HEK293 (cell line): ENCODE data around the gene MEIOC.

Experiments
- CTCF ChIA-PET: fragments of 350-600 bp; formaldehyde crosslinking; extraction: SDS; loops from one replicate; lab custom pipeline; 2021; ENCODE audit warnings: antibody characterized with exemption; lab: Yijun Ruan, JAX
- POLR2A ChIA-PET: fragments of 300-600 bp; formaldehyde crosslinking; extraction: SDS; loops from one replicate; lab custom pipeline; 2020; ENCODE audit warnings: antibody characterized with exemption, inconsistent platforms; lab: Yijun Ruan, JAX
- H3K27ac ChIP-seq: fragments of 200-500 bp; sonication (Bioruptor generic); 2 replicates; pipeline ENCODE4 v1.5.1; 2014; ENCODE audit warnings: low read depth, low read length, control low read depth, inconsistent platforms; ENCODE audit errors: extremely low read depth
- H3K36me3 ChIP-seq, 2 experiments: fragments of 200-500 bp in 1 of 2; sonication (Bioruptor generic) in 1 of 2; 1 replicate in 1 of 2; 2 replicates in 1 of 2; pipeline ENCODE4 v1.5.1; 2014 to 2017; ENCODE audit warnings: inconsistent platforms in 2 of 2, low read length in 2 of 2; ENCODE audit not compliant: control insufficient read depth in 2 of 2, insufficient read depth in 1 of 2
- H3K4me1 ChIP-seq: fragments of 200-500 bp; sonication (Bioruptor generic); 2 replicates; pipeline ENCODE4 v1.5.1; 2014; ENCODE audit warnings: mild to moderate bottlenecking, low read length, inconsistent platforms; ENCODE audit not compliant: control insufficient read depth, insufficient read depth
- H3K4me3 ChIP-seq: 2 replicates; pipeline ENCODE4 v1.5.1; 2011; ENCODE audit warnings: low read depth, mild to moderate bottlenecking, control low read depth, low read length, moderate library complexity
- H3K9me3 ChIP-seq: fragments of 200-500 bp; sonication (Bioruptor generic); 2 replicates; pipeline ENCODE4 v1.5.1; 2014; ENCODE audit warnings: low read depth, low read length, inconsistent platforms; ENCODE audit not compliant: control insufficient read depth, insufficient read depth
- GFI1B ChIP-seq: fragments of 450-650 bp; formaldehyde crosslinking; IDR thresholded peaks from 2 replicates; pipeline ENCODE4 v1.5.1; 2016; ENCODE audit warnings: missing biosample characterization, missing genetic modification characterization
- HOXA7 ChIP-seq: sonication (generic); formaldehyde crosslinking; IDR thresholded peaks from 2 replicates; pipeline ENCODE4 v1.8.1; 2022; ENCODE audit warnings: missing genetic modification reagents, borderline replicate concordance
- KLF1 ChIP-seq: fragments of 450-650 bp; formaldehyde crosslinking; IDR thresholded peaks from 2 replicates; pipeline ENCODE4 v1.5.1; 2016; ENCODE audit warnings: missing biosample characterization, missing genetic modification characterization
- PRDM4 ChIP-seq: fragments of 450-650 bp; formaldehyde crosslinking; IDR thresholded peaks from 2 replicates; pipeline ENCODE4 v1.5.1; 2017; ENCODE audit warnings: missing biosample characterization, missing genetic modification characterization
- TCF7L2 ChIP-seq: IDR thresholded peaks from 2 replicates; pipeline ENCODE4 v1.6.1; 2011; ENCODE audit warnings: low read depth, mild to moderate bottlenecking, inconsistent platforms, low read length, moderate library complexity, borderline replicate concordance
- ZBTB10 ChIP-seq: fragments of 450-650 bp; formaldehyde crosslinking; IDR thresholded peaks from 2 replicates; pipeline ENCODE4 v1.5.1; 2016; ENCODE audit warnings: missing biosample characterization, missing genetic modification characterization
- ZBTB26 ChIP-seq: fragments of 450-650 bp; formaldehyde crosslinking; optimal IDR thresholded peaks from 2 replicates; pipeline ENCODE3; 2016; ENCODE audit warnings: missing biosample characterization, mild to moderate bottlenecking, missing genetic modification characterization
- ZBTB49 ChIP-seq: fragments of 450-650 bp; formaldehyde crosslinking; IDR thresholded peaks from 2 replicates; pipeline ENCODE4 v1.5.1; 2016; ENCODE audit warnings: missing biosample characterization, missing genetic modification characterization, low read depth
- ZNF112 ChIP-seq: fragments of 450-650 bp; formaldehyde crosslinking; IDR thresholded peaks from 2 replicates; pipeline ENCODE4 v1.5.0; 2017; ENCODE audit warnings: missing biosample characterization, missing genetic modification characterization
- ZNF350 ChIP-seq: fragments of 450-650 bp; formaldehyde crosslinking; IDR thresholded peaks from 2 replicates; pipeline ENCODE4 v1.5.0; 2017; ENCODE audit warnings: missing biosample characterization, mild to moderate bottlenecking, missing genetic modification characterization
- ZNF394 ChIP-seq: fragments of 450-650 bp; formaldehyde crosslinking; IDR thresholded peaks from 2 replicates; pipeline ENCODE4 v1.5.1; 2016; ENCODE audit warnings: missing biosample characterization, missing genetic modification characterization, mild to moderate bottlenecking, moderate library complexity, borderline replicate concordance
- ZNF488 ChIP-seq: fragments of 450-650 bp; formaldehyde crosslinking; IDR thresholded peaks from 2 replicates; pipeline ENCODE4 v1.5.1; 2016; ENCODE audit warnings: missing biosample characterization, missing genetic modification characterization
- ZNF521 ChIP-seq: fragments of 450-650 bp; formaldehyde crosslinking; IDR thresholded peaks from 2 replicates; pipeline ENCODE4 v1.5.1; 2017; ENCODE audit warnings: missing biosample characterization, mild to moderate bottlenecking, missing genetic modification characterization
- ZNF626 ChIP-seq: fragments of 450-650 bp; sonication (Bioruptor Pico); formaldehyde crosslinking; IDR thresholded peaks from 2 replicates; pipeline ENCODE4 v1.5.1; 2018; ENCODE audit warnings: missing biosample characterization, missing genetic modification characterization, inconsistent platforms
- ZNF660 ChIP-seq: fragments of 450-650 bp; IDR thresholded peaks from 2 replicates; pipeline ENCODE4 v1.5.1; 2018; ENCODE audit warnings: missing biosample characterization, mild to moderate bottlenecking, missing genetic modification characterization
- ZXDB ChIP-seq: fragments of 450-650 bp; formaldehyde crosslinking; IDR thresholded peaks from 2 replicates; pipeline ENCODE4 v1.5.1; 2016; ENCODE audit warnings: missing biosample characterization, missing genetic modification characterization

The MEIOC gene

GRCh38 chr17:44642834-44643233 is 13.4 kb upstream of the MEIOC start (continued):
- no peak for TF ChIP-seq ZXDB (tag by site-specific recombination)
- TF ChIP-seq ZNF112 (tag by site-specific recombination): no peak
- no peak for TF ChIP-seq ZNF626 (tag by site-specific recombination)
- no peak for TF ChIP-seq ZNF394
- TF ChIP-seq PRDM4: no peak
- no peak for TF ChIP-seq ZBTB49 (tag by site-specific recombination)
- TF ChIP-seq GFI1B: no peak

GRCh38 chr17:44645341-44645740 is 10.9 kb upstream of the MEIOC start:
- Histone ChIP-seq H3K4me1 (no peaks in the 10 kb centered on the region), H3K36me3 (no peaks in the 10 kb centered on the region), H3K27ac (no peak overlapping the region), H3K4me3 (no peak overlapping the region), H3K9me3 (no peaks in the 10 kb centered on the region)
- ChIA-PET CTCF (interaction anchor here (0.6 to 1.6 kb wide), 3 partner anchors 11 to 290 kb away, joined by 3 to 5 read pairs (median 4); partner anchors contain the start of gene MEIOC), POLR2A (interaction anchor here (0.7 kb wide), 1 partner anchor 30 kb away, joined by 5 read pairs; no protein-coding TSS in a partner anchor)
- no peak for TF ChIP-seq ZBTB49 (tag by site-specific recombination)
- no peak for TF ChIP-seq ZBTB26 (tag by site-specific recombination)
- no peak for TF ChIP-seq TCF7L2
- TF ChIP-seq ZBTB10 (tag by site-specific recombination): no peak
- no peak for TF ChIP-seq ZNF521 (tag by site-specific recombination)
- no peak for TF ChIP-seq ZNF488 (tag by site-specific recombination)
- no peak for TF ChIP-seq KLF1 (tag by site-specific recombination)
- TF ChIP-seq HOXA7: no peak
- TF ChIP-seq GFI1B: no peak
- no peak for TF ChIP-seq ZNF350
- no peak for TF ChIP-seq ZNF112 (tag by site-specific recombination)
- TF ChIP-seq ZNF660: no peak
